Hematopoietic multipotent progenitor cell treated with erythropoietin and hydrocortisone succinate and interleukin-3 and kit ligand, for 4 days (in vitro differentiated cells): ENCODE measurements around the gene EXOC4.

Experiments used
- DNase-seq: peaks from one replicate; pipeline ENCODE4 v3.0.0-alpha.2; 2015

EXOC4 gene

GRCh38 chr7:134058521-134058920, 805.6 kb downstream of the EXOC4 start:
- DNase-seq = no peak

DNA sequence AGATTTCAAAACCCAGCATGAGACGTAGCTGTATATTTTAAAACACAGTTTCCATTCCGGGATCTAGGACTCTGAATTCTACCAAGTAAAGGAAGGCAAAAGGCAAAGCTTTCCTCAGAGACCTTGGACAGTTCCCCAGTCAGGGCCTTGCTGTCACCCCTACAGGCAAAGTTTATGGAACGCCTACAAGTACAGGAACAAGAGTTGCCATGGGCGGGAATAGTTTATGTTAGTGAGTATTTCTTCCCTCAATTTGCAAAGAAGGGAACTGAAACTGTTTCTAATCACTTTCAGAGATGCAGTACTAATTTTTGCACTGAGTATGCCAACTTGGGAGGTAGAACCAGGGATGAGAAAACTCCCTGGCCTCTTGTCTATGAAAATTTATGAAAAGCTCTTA, 806.1 kb downstream of the EXOC4 start:
- DNase-seq = peak; percentile 8

DNA sequence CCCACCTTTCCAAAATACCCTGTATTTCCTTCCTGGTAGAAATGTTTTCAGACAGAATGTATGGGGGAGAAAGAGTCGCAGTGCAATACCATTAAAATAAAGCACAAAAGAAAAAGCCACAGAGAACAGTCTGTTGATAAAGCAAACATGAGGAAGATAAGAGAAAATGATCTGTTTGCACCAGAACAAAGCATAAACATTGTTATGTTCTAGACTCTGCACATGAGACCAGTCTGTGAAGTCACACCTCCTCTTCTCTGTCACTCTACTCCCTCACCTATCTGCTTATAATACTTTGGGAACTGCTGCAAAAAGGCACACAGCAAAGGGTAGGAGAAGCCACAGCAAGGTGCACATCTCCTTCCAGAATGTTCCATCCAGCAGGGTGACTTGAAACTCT, 807.0 kb downstream of the EXOC4 start:
- no peak for DNase-seq

- no peak for DNase-seq
These were observed 808.0 kb downstream of the EXOC4 start for GRCh38 chr7:134060874-134061273.

GRCh38 chr7:134062460-134062859, 809.6 kb downstream of the EXOC4 start:
- no peak for DNase-seq

GRCh38 chr7:134065415-134065814, 812.5 kb downstream of the EXOC4 start:
- DNase-seq = no peak

DNA sequence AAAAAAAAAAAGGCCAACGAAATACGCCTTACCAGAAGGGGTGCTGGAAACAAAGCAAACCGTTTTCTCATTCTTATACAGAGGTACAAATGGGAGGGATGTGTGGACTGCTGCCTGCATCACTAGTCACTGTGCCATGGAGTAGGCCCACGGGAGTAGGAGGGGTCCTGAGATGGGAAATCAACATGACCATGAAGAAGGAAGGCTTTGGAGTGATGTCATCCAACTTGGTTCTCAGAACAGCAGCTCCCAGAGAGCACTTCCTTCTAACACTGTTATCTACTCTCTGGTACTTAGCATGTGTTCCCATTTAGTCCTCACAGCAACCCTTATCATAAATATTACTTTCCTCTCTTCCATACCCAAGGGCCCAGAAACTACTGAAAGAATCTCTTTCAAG, 814.3 kb downstream of the EXOC4 start:
- peak; percentile 41 for DNase-seq

DNA sequence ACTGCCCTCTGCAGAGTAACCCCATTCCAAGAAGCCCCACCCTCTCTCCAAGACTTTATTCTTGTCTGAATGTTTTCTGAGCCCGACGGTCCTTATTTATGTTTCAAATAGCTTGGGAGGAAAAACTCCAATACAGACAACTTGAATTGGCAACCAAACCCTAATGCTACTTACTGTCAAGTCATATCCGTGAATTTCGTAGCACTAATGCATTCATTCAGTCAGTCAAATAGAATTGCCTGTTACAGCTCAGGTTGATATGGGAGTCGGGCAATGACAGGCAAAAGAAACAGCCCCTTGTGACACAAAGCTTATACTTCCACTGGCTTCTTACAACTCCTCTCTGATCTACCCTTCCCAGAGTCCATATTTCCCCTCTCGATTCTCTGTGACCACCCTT, 815.8 kb downstream of the EXOC4 start:
- no peak for DNase-seq

- no peak for DNase-seq
These were observed 816.3 kb downstream of the EXOC4 start for GRCh38 chr7:134069187-134069586.

GRCh38 chr7:134070673-134071072, 817.8 kb downstream of the EXOC4 start:
- no peak for DNase-seq

DNA sequence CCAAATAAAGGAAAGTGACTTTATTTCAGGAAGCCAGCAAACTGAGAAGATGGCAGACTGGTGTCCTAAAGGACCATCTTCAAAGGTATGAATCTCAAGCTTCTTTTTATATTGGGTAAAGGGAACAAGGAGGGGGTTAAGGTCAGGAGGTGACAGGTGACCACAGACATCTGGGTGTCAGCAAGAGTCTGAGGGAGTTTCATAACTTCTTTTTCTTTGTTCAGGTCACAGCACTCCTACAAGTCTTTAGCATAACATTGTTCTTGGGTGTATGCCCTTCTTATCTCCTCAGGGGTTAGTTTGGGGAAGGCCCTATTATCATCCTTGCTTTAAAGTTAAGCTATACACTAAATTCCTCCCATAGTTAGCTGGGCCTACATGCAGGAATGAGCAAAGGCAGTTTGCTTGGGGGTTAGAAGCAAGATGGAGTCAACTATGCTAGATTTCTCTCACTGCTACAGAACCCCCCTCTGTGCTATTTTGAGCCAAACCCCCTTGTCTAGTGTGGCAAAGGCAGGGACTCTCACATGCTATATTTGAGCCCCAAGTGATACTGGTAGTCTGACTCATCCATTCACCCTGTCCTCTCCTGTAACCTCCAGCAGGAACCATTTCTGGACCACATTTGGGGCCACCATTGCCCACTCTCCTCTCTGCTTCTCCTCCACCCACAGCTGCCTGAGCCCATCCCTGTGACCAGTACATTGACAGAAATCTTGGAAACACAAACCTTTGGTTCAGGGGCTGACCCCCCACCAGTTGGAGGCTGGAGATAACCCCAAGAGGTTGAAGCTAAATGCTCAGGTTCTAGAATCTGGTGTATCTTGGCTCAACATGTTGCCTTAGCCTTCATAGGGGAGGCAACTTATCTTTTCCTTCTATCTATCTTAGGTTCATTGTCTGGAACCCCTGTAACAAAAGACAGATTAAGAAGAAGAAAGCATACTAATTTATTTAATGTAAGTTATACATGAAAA, 818.8 kb downstream of the EXOC4 start:
- no peak for DNase-seq

GRCh38 chr7:134073276-134073675, 820.4 kb downstream of the EXOC4 start:
- no peak for DNase-seq

- DNase-seq = no peak
These were observed 822.9 kb downstream of the EXOC4 start for GRCh38 chr7:134075799-134076198.

- DNase-seq = peak; percentile 23
These were observed 824.7 kb downstream of the EXOC4 start for GRCh38 chr7:134077560-134077959.

GRCh38 chr7:134078991-134079390, 826.1 kb downstream of the EXOC4 start:
- DNase-seq = no peak

- no peak for DNase-seq
These were observed 828.8 kb downstream of the EXOC4 start for GRCh38 chr7:134081695-134082094.

GRCh38 chr7:134083766-134084487, 831.0 kb downstream of the EXOC4 start:
- DNase-seq = peak; percentile 48

DNA sequence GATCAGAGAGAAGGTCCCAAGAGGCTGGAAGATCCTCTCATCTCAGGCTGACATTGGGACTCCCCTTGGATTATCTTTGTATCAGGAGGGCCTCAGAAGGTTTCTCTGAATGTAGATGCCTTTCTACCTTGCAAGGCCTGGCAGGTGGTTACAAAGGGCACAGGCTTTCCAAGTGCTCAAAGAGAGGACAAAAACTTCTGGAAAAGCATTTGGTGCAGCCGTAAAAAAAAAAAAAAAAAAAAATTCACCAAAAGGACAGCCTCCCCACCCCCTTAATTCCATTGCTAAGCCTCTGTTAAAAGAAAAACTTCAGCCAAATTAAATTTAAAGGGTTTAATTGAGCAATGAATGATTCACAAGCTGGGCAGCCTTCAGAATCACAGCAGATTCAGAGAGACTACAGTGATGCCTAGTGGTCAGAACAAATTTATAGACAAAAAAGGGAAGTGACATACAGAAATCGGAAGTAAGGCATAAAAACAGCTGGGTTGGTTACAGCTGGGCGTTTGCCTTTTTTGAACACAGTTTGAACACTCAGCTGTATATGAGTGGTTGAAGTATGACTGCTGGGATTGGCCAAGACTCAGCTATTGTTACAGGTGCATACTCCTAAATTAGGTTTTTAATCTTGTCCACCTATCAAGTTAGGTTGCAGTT, 831.7 kb downstream of the EXOC4 start:
- DNase-seq = peak; percentile 65

GRCh38 chr7:134085311-134085710, 832.4 kb downstream of the EXOC4 start:
- no peak for DNase-seq

DNA sequence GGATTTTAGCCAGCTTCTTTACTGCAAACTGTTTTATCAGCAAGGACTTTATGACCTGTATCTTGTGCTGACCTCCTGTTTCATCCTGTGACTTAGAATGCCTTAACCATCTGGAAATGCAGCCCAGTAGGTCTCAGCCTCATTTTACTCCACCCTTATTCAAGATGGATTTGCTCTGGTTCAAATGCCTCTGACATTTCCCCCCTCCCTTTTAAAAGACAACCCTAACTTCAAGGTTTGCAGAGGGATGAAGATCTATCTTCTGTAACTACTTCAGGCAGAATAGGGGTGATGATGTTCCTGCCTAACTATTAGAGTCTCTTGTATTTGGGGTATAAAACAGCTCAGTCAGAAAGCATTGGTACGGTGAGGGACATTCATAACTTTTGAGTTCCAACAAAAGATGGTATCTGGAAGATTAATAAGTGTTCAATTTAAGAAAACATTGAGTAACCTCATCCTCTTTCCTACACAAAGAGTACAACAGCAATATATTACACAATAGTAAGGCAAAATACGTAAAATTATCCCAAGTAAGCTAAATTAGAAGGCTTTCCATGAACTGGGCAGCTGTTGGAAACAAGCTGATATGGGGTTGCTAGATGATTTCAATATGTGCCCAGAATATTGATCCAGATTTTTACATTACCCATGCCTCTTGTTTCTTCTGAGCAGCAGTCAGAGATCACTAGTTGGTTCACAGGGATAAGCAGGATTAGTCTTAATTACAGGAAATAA, 834.3 kb downstream of the EXOC4 start:
- DNase-seq = no peak

DNA sequence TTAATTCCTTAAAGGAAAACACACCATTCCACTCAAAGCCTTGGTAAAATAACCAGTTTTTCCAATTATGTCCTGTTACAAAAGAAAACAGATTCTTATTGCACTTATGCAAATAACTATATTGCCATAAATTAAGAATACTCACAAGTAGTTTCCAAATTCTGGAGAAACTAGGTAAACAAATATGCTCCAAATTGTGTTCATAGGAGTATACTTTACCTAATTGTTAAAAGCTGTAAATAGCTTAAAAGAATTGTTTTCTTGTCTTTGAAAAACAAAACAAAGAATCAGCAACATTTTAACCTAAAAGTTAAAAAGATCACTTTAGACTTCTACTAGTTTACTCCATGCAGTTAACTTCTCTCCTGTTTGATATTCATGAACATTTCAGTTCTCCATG, 835.3 kb downstream of the EXOC4 start:
- DNase-seq = no peak

- DNase-seq = no peak
These were observed 836.6 kb downstream of the EXOC4 start for GRCh38 chr7:134089446-134089845.

- DNase-seq = no peak
These were observed 845.2 kb downstream of the EXOC4 start for GRCh38 chr7:134098072-134098471.
